ENCODE results near the gene NEMP1. TPM values are rescaled to one million over a fixed set of nuclear protein-coding genes. Genes with fewer than 3 reads are reported as not detected.

NEMP1 gene
- total and polyA plus RNA-seq, 10 of the 15 experiments (the other 5 are each of a cell fraction or from before 2014, with no cell fraction given): 4.0 to 45.9 (median 19.8) TPM

GRCh38 chr12:57012600-57013465 lies 65.8 kb downstream of the NEMP1 start:
- Histone ChIP-seq H3K36me3 (ENCODE audit: control insufficient read depth in 2 of 2, insufficient read depth in 2 of 2, low read length in 1 of 2) (no peaks in the 10 kb centered on the region), H3K27me3 (replicated peaks in 1 of 2; ENCODE audit: control insufficient read depth in 2 of 2, insufficient read depth in 2 of 2, low read length in 1 of 2) (no peaks in the 10 kb centered on the region), H3K27ac (ENCODE audit: control insufficient read depth, insufficient read depth) (no peak overlapping the region), H3K79me2 (ENCODE audit: control insufficient read depth, insufficient read depth, low read length) (no peaks in the 10 kb centered on the region), H3K4me3 (no peak overlapping the region), H3K4me2 (ENCODE audit: control insufficient read depth, insufficient read depth) (peak overlapping the region; percentile 9), H3K9ac (ENCODE audit: control insufficient read depth, insufficient read depth, low read length) (no peak overlapping the region), H2AFZ (ENCODE audit: control insufficient read depth, low read depth, low read length) (no peak overlapping the region), H4K20me1 (ENCODE audit: control insufficient read depth, insufficient read depth) (no peaks in the 10 kb centered on the region), H3K4me1 (ENCODE audit: control insufficient read depth, insufficient read depth, low read length) (peaks cover 24% of the 10 kb centered on the region), H3K9me3 (replicated peaks; ENCODE audit: control insufficient read depth, insufficient read depth, low read length) (no peaks in the 10 kb centered on the region)
- FAIRE-seq: peak; percentile 78
- ChIA-PET RAD21 (ENCODE audit: unreplicated experiment) (interaction anchor here (0.6 to 1.5 kb wide), 2 partner anchors 52 to 99 kb away, joined by 4 to 5 read pairs; partner anchors contain the start of gene STAT6), CTCF (interaction anchor here (0.6 to 9.5 kb wide), 8 partner anchors 11 to 250 kb away, joined by 3 to 117 read pairs (median 3); partner anchors contain the start of genes HSD17B6 and STAT6), POLR2A (interaction anchor here (1.6 kb wide), 1 partner anchor 81 kb away, joined by 4 read pairs; no protein-coding TSS in a partner anchor), SMC1A (ENCODE audit: uncharacterized antibody, unreplicated experiment) (interaction anchor here (0.6 to 5.5 kb wide), 5 partner anchors 20 to 99 kb away, joined by 3 to 37 read pairs (median 5); no protein-coding TSS in a partner anchor)
- peak; percentile 32 for DNase-seq (ENCODE audit: low read depth, low spot score)
- ATAC-seq: peak; percentile 87
- WGBS (ENCODE audit: insufficient coverage, insufficient replicate concordance, low lambda C conversion rate, missing lambda C conversion rate): 49% methylated on average over 7 of the region's 7 CpGs
- in situ Hi-C loops (cut with MboI): no loop called here
- intact Hi-C loops (cut with micrococcal nuclease; ENCODE audit: unreplicated experiment): no loop called here
- no TSS peak for BruUV-seq (replicated peaks)
- TF ChIP-seq SMARCA5 (IDR thresholded peaks at IDR 0.05) (peak; percentile 82; the same call in 1 of the 2 replicates), IKZF2 (IDR thresholded peaks at IDR 0.05) (peak; percentile 18 to 45; a peak in 1 of 4 replicates), EED (IDR thresholded peaks at IDR 0.05; ENCODE audit: low read depth) (peak; percentile 36; the same call in 1 of the 2 replicates), SPI1 (IDR thresholded peaks at IDR 0.05; ENCODE audit: borderline replicate concordance, insufficient read depth, low read depth, low read length) (peak; percentile 70), PAX5 (IDR thresholded peaks at IDR 0.05; ENCODE audit: borderline replicate concordance, low read depth, low read length) (peak; percentile 45; the same call in 1 of the 2 replicates), TCF12 (IDR thresholded peaks at IDR 0.05; ENCODE audit: low read depth, low read length) (no peak), USF1 (IDR thresholded peaks at IDR 0.05; ENCODE audit: borderline replicate concordance, extremely low read length, insufficient read depth, low read depth, low read length) (peak; percentile 54), MTA2 (IDR thresholded peaks at IDR 0.05; ENCODE audit: low read depth) (peak; percentile 12; the same call in 1 of the 2 replicates), MEF2A (IDR thresholded peaks at IDR 0.05; ENCODE audit: insufficient read depth, low read depth, low read length) (no peak), BHLHE40 (IDR thresholded peaks at IDR 0.05; ENCODE audit: borderline replicate concordance in 1 of 2, low read depth in 2 of 2, low read length in 1 of 2) (peak in 1 of 2 experiments; percentile 66; a peak in 2 of 4 replicates), IRF4 (IDR thresholded peaks at IDR 0.05; ENCODE audit: low read depth, low read length) (0 out of 2 replicates have a peak, but pooled peaks have one; percentile 46), RAD51 (IDR thresholded peaks at IDR 0.05) (peak; percentile 34; the same call in 1 of the 2 replicates), CTCF (IDR thresholded peaks at IDR 0.05 in 2 of 3, conservative IDR thresholded peaks at IDR 0.05 in 1 of 3; ENCODE audit: control insufficient read depth in 2 of 3, extremely low read depth in 1 of 3, insufficient read depth in 1 of 3, low read depth in 3 of 3, low read length in 3 of 3) (0 out of 6 replicates have a peak, but pooled peaks of 1 of the 3 experiments have one; percentile 5), BACH1 (IDR thresholded peaks at IDR 0.05; ENCODE audit: borderline replicate concordance) (no peak), ZZZ3 (IDR thresholded peaks at IDR 0.05; ENCODE audit: control insufficient read depth, insufficient read length, low read depth) (no peak), RUNX3 (IDR thresholded peaks at IDR 0.05; ENCODE audit: low read length) (peak; percentile 17; the same call in 1 of the 2 replicates), NR2F1 (conservative IDR thresholded peaks at IDR 0.05) (0 out of 2 replicates have a peak, but pooled peaks have one; percentile 18)
